ENCODE measurements around the gene C17orf58. TPM values are rescaled to one million over a fixed set of nuclear protein-coding genes. Genes with fewer than 3 reads are reported as not detected.

Gene C17orf58
- total and polyA plus RNA-seq, 2 experiments from 2014 or later: 30.9 to 35.8 TPM

DNA sequence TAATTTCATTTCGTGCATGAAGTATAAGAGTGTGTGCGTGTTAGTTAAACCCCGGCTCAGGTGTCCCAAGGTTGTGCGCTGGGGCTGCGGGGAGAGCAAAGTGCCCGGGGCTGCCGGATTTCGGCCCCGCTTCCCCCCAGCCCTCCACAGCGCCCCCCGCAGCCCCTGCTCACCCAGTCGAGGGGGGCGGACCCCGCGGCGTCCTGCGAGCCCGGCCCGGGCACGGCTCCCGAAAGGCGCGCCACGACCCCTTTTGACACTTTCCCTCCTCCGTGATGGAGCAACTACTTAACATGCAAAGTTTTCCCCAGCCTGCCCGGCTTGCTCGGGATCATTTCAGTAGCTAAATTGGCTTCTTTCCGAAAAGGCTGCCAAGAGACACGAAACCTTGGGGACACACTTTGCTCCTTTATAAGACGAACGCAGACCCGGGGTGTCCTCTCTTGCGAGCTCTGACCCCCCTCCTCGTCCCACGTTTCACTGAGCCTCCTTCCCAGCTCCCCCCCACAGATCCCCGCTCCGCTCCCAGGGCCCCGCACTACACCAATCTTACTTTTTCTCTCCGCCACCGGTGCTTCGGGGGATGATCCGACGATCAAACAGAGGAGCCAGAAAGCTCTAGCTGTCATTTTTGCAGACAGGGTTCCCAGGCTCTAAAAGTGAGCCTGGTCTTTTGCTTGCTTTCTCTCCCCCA lies 552 bp downstream of the C17orf58 start (continued):
- TF ChIP-seq, protein P1, sequence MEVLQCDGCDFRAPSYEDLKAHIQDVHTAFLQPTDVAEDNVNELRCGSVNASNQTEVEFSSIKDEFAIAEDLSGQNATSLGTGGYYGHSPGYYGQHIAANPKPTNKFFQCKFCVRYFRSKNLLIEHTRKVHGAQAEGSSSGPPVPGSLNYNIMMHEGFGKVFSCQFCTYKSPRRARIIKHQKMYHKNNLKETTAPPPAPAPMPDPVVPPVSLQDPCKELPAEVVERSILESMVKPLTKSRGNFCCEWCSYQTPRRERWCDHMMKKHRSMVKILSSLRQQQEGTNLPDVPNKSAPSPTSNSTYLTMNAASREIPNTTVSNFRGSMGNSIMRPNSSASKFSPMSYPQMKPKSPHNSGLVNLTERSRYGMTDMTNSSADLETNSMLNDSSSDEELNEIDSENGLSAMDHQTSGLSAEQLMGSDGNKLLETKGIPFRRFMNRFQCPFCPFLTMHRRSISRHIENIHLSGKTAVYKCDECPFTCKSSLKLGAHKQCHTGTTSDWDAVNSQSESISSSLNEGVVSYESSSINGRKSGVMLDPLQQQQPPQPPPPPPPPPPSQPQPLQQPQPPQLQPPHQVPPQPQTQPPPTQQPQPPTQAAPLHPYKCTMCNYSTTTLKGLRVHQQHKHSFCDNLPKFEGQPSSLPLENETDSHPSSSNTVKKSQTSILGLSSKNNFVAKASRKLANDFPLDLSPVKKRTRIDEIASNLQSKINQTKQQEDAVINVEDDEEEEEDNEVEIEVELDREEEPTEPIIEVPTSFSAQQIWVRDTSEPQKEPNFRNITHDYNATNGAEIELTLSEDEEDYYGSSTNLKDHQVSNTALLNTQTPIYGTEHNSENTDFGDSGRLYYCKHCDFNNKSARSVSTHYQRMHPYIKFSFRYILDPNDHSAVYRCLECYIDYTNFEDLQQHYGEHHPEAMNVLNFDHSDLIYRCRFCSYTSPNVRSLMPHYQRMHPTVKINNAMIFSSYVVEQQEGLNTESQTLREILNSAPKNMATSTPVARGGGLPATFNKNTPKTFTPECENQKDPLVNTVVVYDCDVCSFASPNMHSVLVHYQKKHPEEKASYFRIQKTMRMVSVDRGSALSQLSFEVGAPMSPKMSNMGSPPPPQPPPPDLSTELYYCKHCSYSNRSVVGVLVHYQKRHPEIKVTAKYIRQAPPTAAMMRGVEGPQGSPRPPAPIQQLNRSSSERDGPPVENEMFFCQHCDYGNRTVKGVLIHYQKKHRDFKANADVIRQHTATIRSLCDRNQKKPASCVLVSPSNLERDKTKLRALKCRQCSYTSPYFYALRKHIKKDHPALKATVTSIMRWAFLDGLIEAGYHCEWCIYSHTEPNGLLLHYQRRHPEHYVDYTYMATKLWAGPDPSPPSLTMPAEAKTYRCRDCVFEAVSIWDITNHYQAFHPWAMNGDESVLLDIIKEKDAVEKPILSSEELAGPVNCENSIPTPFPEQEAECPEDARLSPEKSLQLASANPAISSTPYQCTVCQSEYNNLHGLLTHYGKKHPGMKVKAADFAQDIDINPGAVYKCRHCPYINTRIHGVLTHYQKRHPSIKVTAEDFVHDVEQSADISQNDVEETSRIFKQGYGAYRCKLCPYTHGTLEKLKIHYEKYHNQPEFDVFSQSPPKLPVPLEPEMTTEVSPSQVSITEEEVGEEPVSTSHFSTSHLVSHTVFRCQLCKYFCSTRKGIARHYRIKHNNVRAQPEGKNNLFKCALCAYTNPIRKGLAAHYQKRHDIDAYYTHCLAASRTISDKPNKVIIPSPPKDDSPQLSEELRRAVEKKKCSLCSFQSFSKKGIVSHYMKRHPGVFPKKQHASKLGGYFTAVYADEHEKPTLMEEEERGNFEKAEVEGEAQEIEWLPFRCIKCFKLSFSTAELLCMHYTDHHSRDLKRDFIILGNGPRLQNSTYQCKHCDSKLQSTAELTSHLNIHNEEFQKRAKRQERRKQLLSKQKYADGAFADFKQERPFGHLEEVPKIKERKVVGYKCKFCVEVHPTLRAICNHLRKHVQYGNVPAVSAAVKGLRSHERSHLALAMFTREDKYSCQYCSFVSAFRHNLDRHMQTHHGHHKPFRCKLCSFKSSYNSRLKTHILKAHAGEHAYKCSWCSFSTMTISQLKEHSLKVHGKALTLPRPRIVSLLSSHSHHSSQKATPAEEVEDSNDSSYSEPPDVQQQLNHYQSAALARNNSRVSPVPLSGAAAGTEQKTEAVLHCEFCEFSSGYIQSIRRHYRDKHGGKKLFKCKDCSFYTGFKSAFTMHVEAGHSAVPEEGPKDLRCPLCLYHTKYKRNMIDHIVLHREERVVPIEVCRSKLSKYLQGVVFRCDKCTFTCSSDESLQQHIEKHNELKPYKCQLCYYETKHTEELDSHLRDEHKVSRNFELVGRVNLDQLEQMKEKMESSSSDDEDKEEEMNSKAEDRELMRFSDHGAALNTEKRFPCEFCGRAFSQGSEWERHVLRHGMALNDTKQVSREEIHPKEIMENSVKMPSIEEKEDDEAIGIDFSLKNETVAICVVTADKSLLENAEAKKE (CRISPR knock-in tag; IDR thresholded peaks at IDR 0.05): no peak
- TF ChIP-seq STAT1 (IDR thresholded peaks at IDR 0.05; ENCODE audit: unreplicated experiment) (no peak), ZNF114 (CRISPR knock-in tag; IDR thresholded peaks at IDR 0.05) (no peak), POLR2AphosphoS5 (IDR thresholded peaks at IDR 0.05; ENCODE audit: low read depth) (peak; percentile 23)

DNA sequence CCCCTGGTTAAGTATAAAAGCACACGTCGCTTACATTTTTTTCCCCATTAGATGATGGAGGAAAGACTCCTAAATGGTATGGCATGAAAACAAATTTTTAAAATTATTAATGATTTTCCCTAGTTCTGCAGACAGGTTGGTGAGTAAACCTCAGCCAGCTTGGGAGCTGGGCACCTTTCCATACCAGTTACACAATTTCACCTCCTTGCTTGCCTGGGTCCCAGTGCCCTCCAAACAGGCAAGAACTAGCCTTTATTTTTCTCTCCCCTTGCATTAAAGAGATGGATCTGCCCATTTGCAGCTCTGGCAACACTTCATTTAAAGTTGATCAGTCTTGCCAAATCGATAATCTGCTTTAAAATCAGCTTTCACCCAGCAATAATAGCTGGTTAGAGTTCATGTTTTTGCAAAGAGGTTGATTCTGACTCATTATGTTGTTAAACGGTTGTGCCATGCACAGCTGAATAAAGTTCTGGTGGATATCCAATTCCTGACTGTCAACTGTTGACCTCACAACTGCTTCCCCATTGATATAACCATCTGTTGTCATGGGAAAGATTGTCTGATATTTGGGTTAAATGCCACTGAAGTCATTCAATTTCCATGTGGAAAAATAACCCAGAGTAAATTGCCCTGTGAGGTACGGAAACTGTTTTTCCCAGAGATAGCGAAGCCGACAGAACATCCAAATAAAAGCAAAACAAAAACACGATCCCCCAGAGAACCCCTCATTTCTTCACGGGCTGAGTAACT lies 1.3 kb downstream of the C17orf58 start:
- Mint-ChIP-seq H3K36me3 (ENCODE audit: low read depth) (peaks cover 13% of the 10 kb centered on the region), H3K27me3 (ENCODE audit: insufficient read depth, low read depth, poor library complexity) (peaks cover 25% of the 10 kb centered on the region), H3K27ac (no peak overlapping the region), H3K4me3 (peak overlapping the region; percentile 74), H3K9me3 (no peaks in the 10 kb centered on the region), H3K4me1 (peaks cover 18% of the 10 kb centered on the region)
- peak overlapping the region; percentile 97; the same call in 1 of the 2 replicates for H2AFZ ChIP-seq
- peaks cover 14% of the 10 kb centered on the region for H3K4me1 ChIP-seq (ENCODE audit: insufficient read depth)
- H3F3A ChIP-seq (replicated peaks; ENCODE audit: low read depth): peaks cover 13% of the 10 kb centered on the region
- H3K36me3 ChIP-seq (ENCODE audit: insufficient read depth): no peaks in the 10 kb centered on the region
- no peak overlapping the region for H3K27ac ChIP-seq (ENCODE audit: low read depth)
- ATAC-seq (no peak), DNase-seq (ENCODE audit: low spot score) (no peak)
- no peaks in the 10 kb centered on the region for H3K79me2 ChIP-seq (replicated peaks; ENCODE audit: insufficient read depth)
- peaks cover 40% of the 10 kb centered on the region for H3K27me3 ChIP-seq (ENCODE audit: insufficient read depth)
- H3K9me2 ChIP-seq (ENCODE audit: insufficient read depth): no peaks in the 10 kb centered on the region
- H3K4me2 ChIP-seq: peak overlapping the region; percentile 81
- H4K20me1 ChIP-seq (replicated peaks; ENCODE audit: insufficient read depth): no peaks in the 10 kb centered on the region; the same call in 1 of the 2 replicates
- peak overlapping the region; percentile 80 for H3K4me3 ChIP-seq
- TF ChIP-seq ZNF331 (CRISPR knock-in tag; IDR thresholded peaks at IDR 0.05; ENCODE audit: low read depth): no peak
- TF ChIP-seq, protein P2, sequence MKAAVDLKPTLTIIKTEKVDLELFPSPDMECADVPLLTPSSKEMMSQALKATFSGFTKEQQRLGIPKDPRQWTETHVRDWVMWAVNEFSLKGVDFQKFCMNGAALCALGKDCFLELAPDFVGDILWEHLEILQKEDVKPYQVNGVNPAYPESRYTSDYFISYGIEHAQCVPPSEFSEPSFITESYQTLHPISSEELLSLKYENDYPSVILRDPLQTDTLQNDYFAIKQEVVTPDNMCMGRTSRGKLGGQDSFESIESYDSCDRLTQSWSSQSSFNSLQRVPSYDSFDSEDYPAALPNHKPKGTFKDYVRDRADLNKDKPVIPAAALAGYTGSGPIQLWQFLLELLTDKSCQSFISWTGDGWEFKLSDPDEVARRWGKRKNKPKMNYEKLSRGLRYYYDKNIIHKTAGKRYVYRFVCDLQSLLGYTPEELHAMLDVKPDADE (IDR thresholded peaks at IDR 0.05): no peak
- peak; percentile 21; the same call in 1 of the 2 replicates for TF ChIP-seq POLR2AphosphoS5 (IDR thresholded peaks at IDR 0.05; ENCODE audit: low read depth)
- TF ChIP-seq, protein P1 (CRISPR knock-in tag; IDR thresholded peaks at IDR 0.05): no peak
- TF ChIP-seq STAT1 (IDR thresholded peaks at IDR 0.05; ENCODE audit: unreplicated experiment): no peak
